Muscle layer of duodenum (tissue), 2 donors: ENCODE results near the gene ARL8B.

Experiments used
- H3K27ac ChIP-seq: one replicate; pipeline ENCODE4 v1.7.0; 2013; ENCODE audit warnings: mild to moderate bottlenecking, low read length
- H3K27me3 ChIP-seq: one replicate; pipeline ENCODE4 v1.7.0; 2013; ENCODE audit warnings: low read depth, mild to moderate bottlenecking, control low read depth, low read length
- H3K36me3 ChIP-seq, 2 donors: one replicate each; pipeline ENCODE4 v1.7.0; 2013; ENCODE audit warnings: low read length in 2 of 2, control low read depth in 1 of 2, mild to moderate bottlenecking in 1 of 2; ENCODE audit not compliant: insufficient read depth in 2 of 2, control insufficient read depth in 1 of 2
- H3K4me1 ChIP-seq, 2 donors: one replicate each; pipeline ENCODE4 v1.7.0; 2013; ENCODE audit warnings: low read length in 2 of 2, mild to moderate bottlenecking in 2 of 2, control low read depth in 1 of 2, moderate library complexity in 1 of 2; ENCODE audit not compliant: insufficient read depth in 2 of 2, control insufficient read depth in 1 of 2
- H3K4me3 ChIP-seq, 2 donors: one replicate each; pipeline ENCODE4 v1.7.0; 2013; ENCODE audit warnings: low read length in 2 of 2, low read depth in 1 of 2, mild to moderate bottlenecking in 1 of 2
- H3K9me3 ChIP-seq, 2 donors: one replicate each; pipeline ENCODE4 v1.7.0; 2013; ENCODE audit warnings: low read length in 2 of 2, control low read depth in 1 of 2, mild to moderate bottlenecking in 1 of 2; ENCODE audit not compliant: control insufficient read depth in 1 of 2
- donor health status: healthy.

The ARL8B gene

DNA sequence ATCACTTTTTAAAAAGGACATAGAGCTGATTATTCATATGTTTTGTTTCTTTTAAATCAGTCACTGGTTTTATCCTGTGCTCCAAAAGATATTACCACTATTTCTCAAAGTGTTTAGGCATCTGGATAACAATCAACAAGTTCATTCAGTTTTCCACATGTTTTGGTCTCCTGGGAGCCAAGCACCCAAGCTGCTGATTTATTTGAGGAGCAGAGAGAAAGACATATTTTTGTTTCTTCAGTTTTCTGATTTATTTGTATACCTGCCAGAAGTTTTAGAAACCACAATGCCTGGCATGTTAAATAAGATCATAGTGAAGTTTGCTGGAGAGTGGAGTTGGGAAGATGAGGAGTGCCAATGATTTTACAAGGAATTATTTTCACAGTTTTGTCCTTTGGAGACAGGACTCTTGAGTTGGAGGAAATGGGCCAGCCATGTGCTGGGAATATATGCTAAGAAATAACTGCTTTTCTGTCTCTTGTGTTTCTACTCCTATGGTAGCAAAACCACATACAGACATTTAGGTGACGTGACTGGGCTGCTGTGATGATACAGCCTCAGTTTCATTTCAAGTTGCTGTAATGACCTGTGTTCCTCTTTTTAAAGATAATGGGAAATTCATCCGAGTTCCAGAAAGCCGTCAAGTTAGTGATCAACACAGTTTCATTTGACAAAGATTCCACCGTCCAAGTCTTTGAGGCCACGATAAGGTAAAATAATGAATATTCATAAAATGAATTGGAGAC is 77.1 kb downstream of the ARL8B start:
- Histone ChIP-seq H3K27ac (no peak overlapping the region), H3K27me3 (no peaks in the 10 kb centered on the region), H3K36me3 (peaks cover 19 to 31% of the 10 kb centered on the region in 2 donors), H3K9me3 (no peaks in the 10 kb centered on the region), H3K4me1 (peaks cover 7 to 8% of the 10 kb centered on the region in 2 donors), H3K4me3 (no peak overlapping the region)

DNA sequence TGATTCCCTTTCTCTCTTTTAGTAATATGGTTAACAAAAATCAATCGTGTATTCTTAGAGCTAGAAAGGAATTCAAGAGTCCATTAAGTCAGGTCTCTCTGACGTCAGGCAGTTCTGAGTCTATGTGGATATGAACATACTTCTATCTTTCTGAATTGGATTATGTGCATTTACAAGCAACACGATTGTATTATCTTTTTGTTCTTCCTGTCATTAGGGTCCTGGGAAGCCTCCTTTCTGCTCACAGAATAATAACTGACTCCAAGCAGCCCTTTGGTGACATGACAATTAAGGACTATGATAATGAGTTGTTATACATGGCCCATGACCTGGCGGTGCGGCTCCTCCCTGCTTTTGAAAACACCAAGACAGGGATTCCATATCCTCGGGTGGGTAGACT is 79.4 kb downstream of the ARL8B start:
- H3K27me3 ChIP-seq = no peaks in the 10 kb centered on the region
- H3K27ac ChIP-seq = no peak overlapping the region
- H3K4me1 ChIP-seq = no peaks in the 10 kb centered on the region
- no peak overlapping the region for H3K4me3 ChIP-seq
- H3K36me3 ChIP-seq = peaks cover 37 to 52% of the 10 kb centered on the region in 2 donors
- H3K9me3 ChIP-seq = no peaks in the 10 kb centered on the region

DNA sequence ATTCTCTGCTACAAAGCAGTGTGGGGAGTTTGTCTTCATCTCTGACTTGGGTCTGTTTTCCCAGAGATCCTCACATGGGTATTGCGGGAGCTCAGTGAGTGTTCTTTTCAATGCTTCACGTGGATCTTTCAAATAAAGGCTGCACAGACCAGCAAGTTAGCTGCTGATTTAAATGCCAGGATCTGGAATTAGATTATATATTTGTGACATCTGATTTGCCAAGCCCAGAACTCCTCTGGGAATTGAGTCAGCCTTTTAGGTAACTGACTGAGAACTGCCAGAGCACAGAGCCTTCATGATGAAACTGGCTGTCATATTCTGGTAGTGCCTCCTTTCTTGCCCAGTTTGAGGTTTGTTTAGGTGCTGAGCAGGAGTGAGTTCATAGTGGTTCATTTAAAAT is 80.1 kb downstream of the ARL8B start:
- Histone ChIP-seq H3K4me1 (no peaks in the 10 kb centered on the region), H3K27ac (no peak overlapping the region), H3K36me3 (peaks cover 44 to 59% of the 10 kb centered on the region in 2 donors), H3K4me3 (no peak overlapping the region), H3K9me3 (no peaks in the 10 kb centered on the region), H3K27me3 (no peaks in the 10 kb centered on the region)

DNA sequence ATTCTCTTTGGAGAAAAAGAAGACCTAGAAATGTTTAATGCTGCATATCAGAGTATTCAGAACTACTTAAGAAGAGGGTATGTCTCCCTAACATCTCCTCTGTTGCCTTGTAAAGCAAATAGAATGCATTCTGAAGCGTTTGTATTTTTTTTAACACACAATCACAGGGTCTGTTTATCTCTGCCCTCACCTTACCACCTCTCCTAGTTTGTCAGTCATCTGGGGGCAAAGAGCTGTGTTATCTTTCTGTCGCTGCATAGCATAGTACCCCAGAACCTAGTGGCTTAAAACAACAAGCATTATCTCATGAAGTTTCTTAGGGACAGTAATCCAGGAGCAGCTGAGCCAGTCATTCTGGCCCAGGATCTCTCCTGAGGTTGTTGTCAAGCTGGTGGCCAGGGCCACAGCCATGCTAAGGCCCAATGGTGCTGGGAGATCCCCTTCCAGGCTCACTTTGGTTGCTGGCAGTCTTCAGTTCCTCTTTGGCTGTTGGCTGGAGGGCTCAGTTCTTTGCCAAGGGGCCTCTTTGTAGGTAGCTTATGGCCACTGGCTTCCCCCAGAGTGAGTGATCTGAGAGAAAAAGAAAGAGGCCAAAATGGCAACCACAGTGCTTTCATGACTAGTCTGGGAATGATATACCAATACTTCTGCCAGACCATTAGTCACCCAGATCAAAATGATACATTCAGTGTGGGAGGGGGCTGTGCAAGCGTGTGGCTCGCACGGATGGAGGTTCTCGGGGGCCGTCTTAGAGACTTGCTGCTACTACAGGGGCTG is 83.3 kb downstream of the ARL8B start:
- Histone ChIP-seq H3K27me3 (no peaks in the 10 kb centered on the region), H3K4me1 (no peaks in the 10 kb centered on the region), H3K36me3 (peaks cover 70 to 84% of the 10 kb centered on the region in 2 donors), H3K9me3 (no peaks in the 10 kb centered on the region), H3K4me3 (no peak overlapping the region), H3K27ac (no peak overlapping the region)

DNA sequence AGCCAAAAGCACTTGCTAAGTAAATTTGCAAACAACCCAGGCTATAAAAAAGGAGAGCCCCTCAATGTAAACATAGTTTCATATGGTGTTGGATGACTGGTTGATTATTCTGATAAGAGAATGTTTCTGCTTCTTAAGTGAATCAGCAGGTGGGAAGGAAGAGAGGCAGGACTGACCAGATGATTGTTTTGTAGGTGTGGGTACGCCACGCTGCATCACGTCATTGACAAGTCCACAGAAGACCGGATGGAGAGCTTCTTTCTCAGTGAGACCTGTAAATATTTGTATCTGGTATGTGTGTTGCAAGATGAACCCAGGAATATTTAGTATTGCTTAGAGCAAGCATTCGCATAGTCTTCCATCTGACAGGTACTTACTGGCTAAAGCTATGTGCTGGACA is 88.8 kb downstream of the ARL8B start:
- H3K9me3 ChIP-seq = no peaks in the 10 kb centered on the region
- peaks cover 83 to 95% of the 10 kb centered on the region in 2 donors for H3K36me3 ChIP-seq
- no peak overlapping the region for H3K27ac ChIP-seq
- no peak overlapping the region for H3K4me3 ChIP-seq
- no peaks in the 10 kb centered on the region for H3K27me3 ChIP-seq
- no peaks in the 10 kb centered on the region for H3K4me1 ChIP-seq

DNA sequence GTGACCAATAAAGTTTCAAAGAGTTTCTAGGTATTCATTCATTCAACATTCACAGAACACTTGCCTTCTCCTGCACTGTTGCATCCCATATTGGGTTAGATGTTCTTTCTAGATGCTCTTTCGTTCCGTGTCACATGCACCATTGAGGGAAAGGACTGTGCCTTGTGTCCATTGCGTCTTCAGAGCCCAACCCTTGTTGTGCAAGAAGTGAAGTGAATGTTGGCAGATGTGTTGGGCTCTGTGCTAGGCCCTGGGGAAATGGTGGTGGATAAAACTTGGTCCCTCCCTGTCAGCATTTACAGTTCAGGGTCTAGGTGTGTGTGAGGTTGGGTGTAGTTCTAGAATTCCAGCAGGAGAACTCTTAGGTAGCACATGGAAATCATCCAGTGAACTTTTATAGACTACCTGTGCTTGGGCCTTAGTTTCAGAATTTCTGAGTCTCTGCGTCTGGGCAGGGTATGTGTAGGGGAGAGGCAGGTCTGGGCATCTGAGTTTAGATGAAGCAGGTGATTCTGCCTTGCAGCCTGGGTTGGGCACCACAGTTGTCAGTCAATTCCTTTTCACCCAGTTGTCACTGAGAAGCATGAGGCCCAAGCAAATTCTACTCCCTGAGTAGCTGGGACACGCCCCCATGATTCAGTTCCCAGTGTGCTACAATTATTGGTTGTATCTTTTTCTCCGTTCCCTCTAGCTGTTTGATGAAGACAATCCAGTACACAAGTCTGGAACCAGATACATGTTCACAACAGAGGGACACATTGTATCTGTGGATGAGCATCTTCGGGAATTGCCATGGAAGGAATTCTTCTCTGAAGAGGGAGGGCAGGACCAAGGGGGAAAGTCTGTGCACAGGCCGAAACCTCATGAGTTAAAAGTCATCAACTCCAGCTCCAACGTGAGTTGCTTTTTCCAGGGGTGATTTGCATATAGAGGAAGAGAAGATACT is 90.8 kb downstream of the ARL8B start:
- H3K27me3 ChIP-seq = no peaks in the 10 kb centered on the region
- no peak overlapping the region for H3K27ac ChIP-seq
- peaks cover 0 to 2% of the 10 kb centered on the region in 2 donors for H3K4me1 ChIP-seq
- H3K36me3 ChIP-seq = peaks cover 80 to 90% of the 10 kb centered on the region in 2 donors
- H3K9me3 ChIP-seq = no peaks in the 10 kb centered on the region
- no peak overlapping the region for H3K4me3 ChIP-seq

DNA sequence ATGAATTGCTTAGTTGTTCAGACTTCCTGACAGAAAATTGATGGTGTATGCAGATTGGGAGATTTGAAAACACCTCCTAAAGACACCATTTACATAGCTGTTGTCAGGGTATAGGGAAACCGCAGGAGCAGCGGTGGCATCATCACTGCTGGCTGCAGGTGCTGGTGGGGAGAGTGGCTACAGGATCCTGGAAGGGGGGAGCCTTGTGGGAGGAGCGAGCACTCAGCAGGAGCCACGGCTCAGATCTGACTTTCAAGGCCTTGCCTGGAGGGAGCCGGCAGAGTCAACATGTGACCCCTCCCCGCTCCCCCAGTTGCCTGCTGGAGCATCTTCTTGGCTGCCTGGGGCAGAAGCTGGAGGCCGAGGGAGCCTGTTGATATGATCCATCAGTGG is 91.5 kb downstream of the ARL8B start:
- Histone ChIP-seq H3K27ac (no peak overlapping the region), H3K4me3 (no peak overlapping the region), H3K27me3 (no peaks in the 10 kb centered on the region), H3K4me1 (peaks cover 3 to 5% of the 10 kb centered on the region in 2 donors), H3K36me3 (peaks cover 74 to 85% of the 10 kb centered on the region in 2 donors), H3K9me3 (no peaks in the 10 kb centered on the region)

DNA sequence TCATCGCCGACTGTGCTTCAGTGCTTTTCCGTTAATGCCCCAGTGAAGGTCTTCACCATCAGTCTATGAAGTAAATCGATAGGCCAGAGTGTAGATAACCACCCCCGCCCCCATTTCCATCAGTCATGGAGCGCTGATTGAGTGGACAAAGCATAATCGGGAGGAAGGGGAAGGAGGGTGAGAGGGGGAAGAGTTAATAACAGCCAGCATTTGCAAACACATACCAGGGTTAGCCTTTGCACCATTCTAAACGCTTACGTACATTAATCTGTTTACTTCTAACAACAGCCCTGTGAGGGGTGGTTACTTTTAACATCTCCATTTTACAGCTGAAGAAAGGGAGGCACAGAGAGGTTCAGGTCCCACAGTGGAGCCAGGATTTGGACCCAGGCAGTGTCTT is 92.3 kb downstream of the ARL8B start:
- no peaks in the 10 kb centered on the region for H3K9me3 ChIP-seq
- H3K27me3 ChIP-seq = no peaks in the 10 kb centered on the region
- peaks cover 68 to 77% of the 10 kb centered on the region in 2 donors for H3K36me3 ChIP-seq
- no peak overlapping the region for H3K27ac ChIP-seq
- H3K4me1 ChIP-seq = peaks cover 6 to 11% of the 10 kb centered on the region in 2 donors
- no peak overlapping the region for H3K4me3 ChIP-seq

DNA sequence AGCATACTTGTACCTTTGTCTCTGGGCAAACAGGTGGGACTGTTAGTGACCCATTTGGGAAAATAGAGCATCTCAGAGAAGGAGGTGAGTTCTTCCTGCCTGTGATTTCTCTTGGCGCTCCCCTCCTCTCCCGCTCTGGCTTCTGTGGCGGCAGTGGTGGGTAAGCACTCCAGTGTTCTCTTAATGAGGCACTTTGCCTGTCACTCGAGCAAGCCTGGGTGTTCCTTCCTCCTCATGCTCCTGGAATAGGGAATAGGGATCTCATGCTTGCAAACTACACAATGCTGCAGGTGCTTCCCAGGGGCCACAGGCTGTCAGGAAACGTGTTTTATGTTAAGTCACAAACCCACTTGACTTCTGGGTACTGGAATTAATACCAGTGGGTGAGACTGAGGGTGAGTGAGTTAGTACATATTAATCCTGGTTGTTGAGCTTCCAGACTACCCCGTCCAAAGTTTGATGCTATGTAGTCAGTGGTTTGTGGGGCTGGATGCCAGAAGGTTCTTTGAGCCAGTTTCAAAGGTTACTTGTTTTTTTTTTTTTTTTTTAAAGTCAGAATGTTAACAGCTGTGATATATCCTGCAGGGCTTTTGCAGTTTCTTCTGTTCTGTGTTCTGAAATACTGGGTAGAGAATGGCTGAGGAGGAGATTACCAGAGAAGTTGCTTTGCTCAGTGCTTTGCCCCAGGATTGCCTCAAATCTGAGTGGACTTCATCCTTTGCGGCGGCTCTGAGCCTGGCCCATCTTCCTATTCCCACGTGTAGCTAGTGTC is 95.9 kb downstream of the ARL8B start:
- Histone ChIP-seq H3K27me3 (no peaks in the 10 kb centered on the region), H3K4me3 (no peak overlapping the region), H3K27ac (no peak overlapping the region), H3K36me3 (peaks cover 36 to 48% of the 10 kb centered on the region in 2 donors), H3K4me1 (peaks cover 6 to 12% of the 10 kb centered on the region in 2 donors), H3K9me3 (no peaks in the 10 kb centered on the region)

DNA sequence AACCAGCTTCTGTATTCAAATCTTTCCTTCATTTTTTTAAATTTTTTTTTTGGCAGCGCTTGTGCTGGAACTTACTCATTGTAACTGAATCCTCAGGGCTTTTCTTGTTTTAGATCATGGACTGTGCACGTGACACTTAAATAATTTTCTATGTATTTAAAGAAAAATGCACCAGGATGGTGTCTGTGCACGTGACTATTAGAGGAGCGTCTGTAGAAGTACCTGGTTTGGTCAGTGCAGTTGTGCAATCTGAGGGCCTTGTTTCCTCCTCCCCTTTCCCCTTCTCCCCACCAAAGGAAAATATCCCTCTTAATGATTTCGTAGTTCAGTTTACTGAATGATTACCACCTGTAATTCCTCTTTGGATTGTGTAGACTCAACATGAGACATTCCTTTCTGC is 96.7 kb downstream of the ARL8B start:
- Histone ChIP-seq H3K27ac (no peak overlapping the region), H3K4me1 (peaks cover 6 to 12% of the 10 kb centered on the region in 2 donors), H3K4me3 (no peak overlapping the region), H3K36me3 (peaks cover 28 to 40% of the 10 kb centered on the region in 2 donors), H3K9me3 (no peaks in the 10 kb centered on the region), H3K27me3 (no peaks in the 10 kb centered on the region)
